Stimulated activated CD8-positive, alpha-beta memory T cell treated with anti-CD3 and anti-CD28 coated beads, Interleukin-2, amount 100 ng/mL, for 48 hours (primary cell): Measurements from ENCODE around the gene STX4.

Experiments used
- DNase-seq, 2 donors: peaks; one replicate each; pipeline ENCODE4 v3.0.0-alpha.2; 2020; ENCODE audit warnings: low read depth in 2 of 2

Gene STX4

GRCh38 chr16:31032736-31033708 is at the start of gene STX4:
Gene STX4, plus strand, starts transcription at chr16:31033558. Its CDS starts 248 bp downstream, at chr16:31033806.
- peak; percentile 94 to 96 for DNase-seq

- DNase-seq = no peak
Observed at GRCh38 chr16:30983898-30984610, 49.3 kb upstream of the STX4 start.

DNA sequence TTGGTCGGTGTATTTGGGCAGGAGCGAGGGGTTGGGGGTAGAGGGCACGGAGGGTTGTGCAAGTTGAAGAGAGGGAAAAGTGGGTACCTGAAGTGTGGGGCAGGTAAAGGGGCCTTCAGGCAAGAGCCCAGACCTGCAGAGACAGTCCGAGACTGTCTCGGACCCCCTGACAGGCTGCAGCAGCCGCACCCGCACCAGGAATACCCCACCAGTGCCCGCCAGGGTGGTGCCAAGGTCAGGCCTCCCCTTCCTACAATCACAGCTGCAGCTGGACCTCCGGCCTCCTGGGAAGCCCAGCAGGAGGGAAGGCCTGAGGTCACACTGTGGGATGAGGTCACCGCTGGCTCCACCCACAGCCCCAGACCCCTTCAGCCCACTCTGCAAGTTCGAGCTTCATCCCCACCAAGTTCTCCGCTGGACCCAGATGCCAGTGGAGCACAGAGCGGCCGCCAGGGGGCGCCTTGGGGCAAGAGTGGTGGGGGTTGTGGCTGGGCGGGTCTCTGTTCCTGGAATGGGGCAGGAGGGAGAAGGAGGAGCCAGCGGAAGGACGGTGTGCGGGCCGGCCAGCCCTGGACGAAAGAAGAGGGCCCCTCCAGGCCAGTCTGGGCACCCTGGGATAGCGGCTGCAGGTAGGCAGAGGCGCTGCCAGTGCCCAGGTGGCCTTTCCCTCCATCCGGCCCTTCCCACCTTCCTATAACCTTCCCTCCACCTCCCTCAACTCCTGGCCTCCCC is 48.5 kb upstream of the STX4 start, which contains the start of gene HSD3B7:
Gene HSD3B7, plus strand, starts transcription at position 539 of the 732 bp plus-strand sequence. CDS start 452 bp downstream, outside the sequence.
- DNase-seq = peak; percentile 77 to 80

GRCh38 chr16:30985401-30986128 is 47.8 kb upstream of the STX4 start:
- no peak for DNase-seq

- DNase-seq = no peak
Observed at GRCh38 chr16:30986129-30986991, 47.0 kb upstream of the STX4 start.

- DNase-seq = no peak
Observed at GRCh38 chr16:30987581-30988190, 45.7 kb upstream of the STX4 start.

DNA sequence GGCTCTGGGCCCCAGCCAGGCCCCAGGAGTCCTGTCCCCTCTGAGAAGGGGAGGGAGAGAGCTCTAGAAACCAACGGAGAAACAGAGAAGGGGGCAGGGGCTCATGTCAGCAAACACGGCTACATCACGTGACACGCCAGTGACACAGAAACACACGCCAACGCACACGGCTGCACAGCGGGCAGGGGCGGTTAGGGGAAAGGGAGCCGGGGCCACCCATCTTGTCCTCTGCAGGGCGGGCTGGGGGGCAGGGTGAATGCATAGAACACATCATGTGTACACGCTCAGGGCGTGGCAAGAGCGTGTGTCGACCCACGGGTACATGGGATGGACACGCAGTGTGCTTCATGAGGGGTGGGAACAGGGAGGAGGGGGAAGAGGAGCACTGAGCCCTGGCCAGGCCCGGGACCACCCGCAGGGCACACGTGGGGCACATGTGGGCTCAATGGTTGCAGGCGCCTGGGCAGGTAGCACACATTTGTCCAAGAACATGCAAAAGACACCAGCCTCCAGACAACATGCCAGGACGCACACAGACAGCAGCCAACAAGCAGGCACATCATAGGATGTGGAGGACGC is 43.8 kb upstream of the STX4 start:
- DNase-seq = no peak

DNA sequence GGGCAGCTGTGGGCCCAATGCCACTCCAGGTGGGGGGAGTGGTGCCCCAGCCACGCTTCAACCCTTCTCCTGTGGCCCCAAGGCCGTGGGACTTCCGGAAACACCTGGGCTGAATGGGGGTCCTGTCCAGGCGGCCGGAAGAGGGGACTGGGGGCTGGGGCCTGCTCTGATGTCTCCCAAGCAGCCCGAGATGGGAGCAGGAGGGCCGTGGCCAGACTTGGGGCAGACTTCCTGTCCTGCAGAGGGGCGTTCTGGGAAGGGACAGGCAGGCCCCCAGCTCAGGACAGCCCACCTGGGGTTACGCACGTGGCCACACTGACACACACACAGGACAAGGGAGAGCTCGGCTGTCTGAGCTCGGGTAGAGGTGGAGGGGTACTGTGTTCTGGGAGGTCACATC is 43.3 kb upstream of the STX4 start:
- no peak for DNase-seq

- DNase-seq = no peak
Observed at GRCh38 chr16:30991052-30991451, 42.3 kb upstream of the STX4 start.

GRCh38 chr16:30992276-30992780 is 41.0 kb upstream of the STX4 start:
- no peak for DNase-seq

- DNase-seq = no peak
Observed at GRCh38 chr16:30992931-30993816, 40.2 kb upstream of the STX4 start.

DNA sequence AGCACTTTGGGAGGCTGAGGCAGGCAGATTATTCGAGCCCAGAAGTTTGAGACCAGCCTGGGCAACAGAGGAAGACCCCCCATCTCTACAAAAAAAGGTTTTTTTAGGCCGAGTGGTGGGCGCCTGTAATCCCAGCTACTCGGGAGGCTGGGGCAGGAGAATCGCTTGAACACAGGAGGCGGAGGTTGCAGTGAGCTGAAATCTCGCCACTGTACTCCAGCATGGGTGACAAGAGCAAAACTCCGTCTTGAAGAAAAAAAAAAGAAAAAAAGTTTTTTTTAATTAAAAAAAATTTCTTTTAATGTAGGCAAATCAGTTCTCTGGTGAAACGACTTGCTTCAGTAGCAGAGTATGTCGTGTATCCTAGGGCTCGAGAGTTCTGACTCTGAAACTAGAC is 37.4 kb upstream of the STX4 start:
- DNase-seq = no peak

DNA sequence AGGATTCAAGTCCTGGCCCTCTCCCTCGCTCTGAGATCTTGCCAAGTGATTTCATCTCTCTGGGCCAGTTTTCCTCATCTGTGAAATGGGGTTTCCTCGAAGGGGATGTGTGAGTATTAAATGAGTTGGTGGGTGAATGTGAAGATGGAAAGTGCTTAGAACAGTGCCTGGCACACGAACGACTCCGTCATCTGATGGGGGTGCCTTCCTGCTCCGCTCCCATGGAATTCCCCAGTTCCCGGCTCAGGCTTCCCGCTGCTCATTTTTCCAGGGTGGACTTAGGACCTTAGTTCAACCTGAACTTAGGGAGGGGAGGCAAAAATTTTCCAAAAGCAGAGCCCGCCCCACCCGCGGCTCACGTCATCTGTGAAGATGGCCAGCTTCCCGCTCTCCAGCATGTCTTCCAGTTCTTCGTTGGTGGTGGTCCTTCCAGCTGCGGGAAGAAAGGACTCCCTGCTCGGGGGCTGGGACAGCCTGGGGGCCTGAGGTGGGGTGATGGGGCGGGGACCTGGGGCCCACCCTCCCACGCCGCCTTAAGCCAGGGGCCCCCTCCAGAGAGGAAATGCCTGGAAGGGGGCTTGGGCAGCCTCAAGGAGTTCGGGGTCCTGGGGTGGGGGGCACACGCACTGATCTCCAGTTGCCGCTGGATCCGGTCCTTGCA is 36.9 kb upstream of the STX4 start:
- no peak for DNase-seq

GRCh38 chr16:30996985-30997724 is 36.2 kb upstream of the STX4 start:
- peak; percentile 83 to 84 for DNase-seq

DNA sequence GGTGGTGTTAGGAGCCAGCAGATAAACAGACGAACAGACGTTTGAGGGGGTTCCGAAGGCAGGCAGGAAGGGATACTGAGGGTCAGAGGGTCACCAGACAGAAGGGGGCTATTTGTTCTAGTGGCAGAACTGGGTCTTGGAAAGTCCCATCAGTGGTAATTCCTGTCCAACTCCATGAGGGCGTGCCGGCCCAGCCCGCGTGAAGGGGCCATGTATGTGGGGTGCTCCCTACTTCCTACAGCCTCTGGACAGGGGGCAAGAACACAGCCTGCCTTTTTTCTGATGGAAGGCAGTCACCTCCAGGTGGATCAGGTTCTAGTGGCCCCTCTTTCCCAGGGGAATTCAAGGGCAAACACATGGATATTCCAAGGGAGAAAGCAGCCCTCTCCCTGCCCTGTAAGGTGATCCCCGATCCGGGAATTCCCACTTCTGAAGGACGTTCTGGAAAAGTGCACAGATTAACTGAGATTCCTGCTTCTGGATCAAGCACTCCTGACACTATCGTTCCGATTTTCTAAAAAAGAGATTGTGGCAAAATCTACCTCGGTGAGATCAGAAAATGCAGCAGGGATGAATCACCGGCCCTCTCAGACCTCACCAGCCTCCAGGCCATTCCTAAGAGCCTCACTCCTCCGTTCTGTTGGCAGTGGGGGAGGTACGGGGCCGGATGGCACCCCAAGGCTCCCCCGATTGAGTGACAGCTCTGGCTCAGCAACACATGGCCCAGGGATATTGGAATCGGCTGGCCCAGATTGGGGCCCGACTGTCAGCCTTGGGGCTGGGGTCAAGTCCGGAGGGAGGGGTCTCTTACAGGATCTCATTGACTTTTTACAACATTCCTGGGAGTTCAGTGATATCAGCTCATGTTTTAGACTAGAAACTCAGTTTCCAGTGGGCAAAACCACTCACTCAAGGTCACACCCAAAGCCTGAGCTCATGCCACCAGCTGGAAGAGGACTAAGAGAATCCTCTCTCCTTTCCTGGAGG is 35.3 kb upstream of the STX4 start:
- DNase-seq = no peak
